HG03159 (cell line): Measurements from ENCODE around the gene LLGL1.

Experiments used
- ATAC-seq: cut with Tn5 transposase; IDR thresholded peaks from one replicate; pipeline ENCODE4 v1.9.1; 2021; ENCODE audit warnings: mild to moderate bottlenecking, moderate library complexity; ENCODE audit not compliant: unreplicated experiment

LLGL1 gene

GRCh38 chr17:18267366-18267765 lies 41.9 kb downstream of the LLGL1 start:
- ATAC-seq = no peak

- ATAC-seq = no peak
Observed at GRCh38 chr17:18267927-18268711, 42.7 kb downstream of the LLGL1 start.

GRCh38 chr17:18270046-18270931 lies 44.9 kb downstream of the LLGL1 start:
- no peak for ATAC-seq

GRCh38 chr17:18277076-18277475 lies 51.6 kb downstream of the LLGL1 start:
- no peak for ATAC-seq

- no peak for ATAC-seq
Observed at GRCh38 chr17:18278867-18279266, 53.4 kb downstream of the LLGL1 start.

- ATAC-seq = no peak
Observed at GRCh38 chr17:18280249-18280648, 54.8 kb downstream of the LLGL1 start.

- no peak for ATAC-seq
Observed at GRCh38 chr17:18280766-18281371, 55.4 kb downstream of the LLGL1 start.

GRCh38 chr17:18281788-18282187 lies 56.4 kb downstream of the LLGL1 start:
- no peak for ATAC-seq

GRCh38 chr17:18285296-18285695 lies 59.9 kb downstream of the LLGL1 start:
- ATAC-seq = no peak

GRCh38 chr17:18291718-18292540 lies 66.5 kb downstream of the LLGL1 start:
- ATAC-seq = no peak
